Nephron (organoid): Measurements from ENCODE around the gene KCTD19.
A peak's percentile ranks its signal among the peaks of the same experiment; 100 is the strongest.

ENCODE experiments used
- H3K27ac Mint-ChIP-seq, 3 experiments: 2 replicates each; pipeline ENCODE4 v1.8.0; 2020; ENCODE audit warnings: mixed read lengths in 3 of 3, mild to moderate bottlenecking in 2 of 3, moderate library complexity in 1 of 3
- H3K27me3 Mint-ChIP-seq: 2 replicates; pipeline ENCODE4 v1.8.0; 2021; ENCODE audit warnings: low read depth, mild to moderate bottlenecking, moderate library complexity, mixed read lengths
- H3K36me3 Mint-ChIP-seq: 2 replicates; pipeline ENCODE4 v1.8.0; 2020; ENCODE audit warnings: low read depth, mixed read lengths
- H3K4me1 Mint-ChIP-seq: 2 replicates; pipeline ENCODE4 v1.8.0; 2020; ENCODE audit warnings: mixed read lengths
- H3K4me3 Mint-ChIP-seq, 3 experiments: 2 replicates each; pipeline ENCODE4 v1.8.0; 2020; ENCODE audit warnings: mild to moderate bottlenecking in 3 of 3, mixed read lengths in 3 of 3, moderate library complexity in 2 of 3
- H3K9me3 Mint-ChIP-seq: 2 replicates; pipeline ENCODE4 v1.8.0; 2020; ENCODE audit warnings: mixed read lengths
- TF ChIP-seq, protein P1 (sequence below), 3 experiments: fragments of 200-600 bp; sonication (generic); IDR thresholded peaks; one replicate each; pipeline ENCODE4 v1.5.0; 2021; ENCODE audit warnings: antibody characterized with exemption in 3 of 3; ENCODE audit not compliant: unreplicated experiment in 3 of 3

The KCTD19 gene

GRCh38 chr16:67294171-67294757 lies 32.3 kb downstream of the KCTD19 start:
- Mint-ChIP-seq H3K36me3 (no peaks in the 10 kb centered on the region), H3K4me1 (peaks cover 7% of the 10 kb centered on the region), H3K4me3 (no peak overlapping the region), H3K27me3 (peaks cover 12% of the 10 kb centered on the region), H3K27ac (peak overlapping the region in 2 of 3 experiments; percentile 15 to 63), H3K9me3 (no peaks in the 10 kb centered on the region)
- TF ChIP-seq, protein P1, sequence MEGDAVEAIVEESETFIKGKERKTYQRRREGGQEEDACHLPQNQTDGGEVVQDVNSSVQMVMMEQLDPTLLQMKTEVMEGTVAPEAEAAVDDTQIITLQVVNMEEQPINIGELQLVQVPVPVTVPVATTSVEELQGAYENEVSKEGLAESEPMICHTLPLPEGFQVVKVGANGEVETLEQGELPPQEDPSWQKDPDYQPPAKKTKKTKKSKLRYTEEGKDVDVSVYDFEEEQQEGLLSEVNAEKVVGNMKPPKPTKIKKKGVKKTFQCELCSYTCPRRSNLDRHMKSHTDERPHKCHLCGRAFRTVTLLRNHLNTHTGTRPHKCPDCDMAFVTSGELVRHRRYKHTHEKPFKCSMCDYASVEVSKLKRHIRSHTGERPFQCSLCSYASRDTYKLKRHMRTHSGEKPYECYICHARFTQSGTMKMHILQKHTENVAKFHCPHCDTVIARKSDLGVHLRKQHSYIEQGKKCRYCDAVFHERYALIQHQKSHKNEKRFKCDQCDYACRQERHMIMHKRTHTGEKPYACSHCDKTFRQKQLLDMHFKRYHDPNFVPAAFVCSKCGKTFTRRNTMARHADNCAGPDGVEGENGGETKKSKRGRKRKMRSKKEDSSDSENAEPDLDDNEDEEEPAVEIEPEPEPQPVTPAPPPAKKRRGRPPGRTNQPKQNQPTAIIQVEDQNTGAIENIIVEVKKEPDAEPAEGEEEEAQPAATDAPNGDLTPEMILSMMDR (IDR thresholded peaks at IDR 0.05; ENCODE audit: unreplicated experiment in 3 of 3) = no peak

- TF ChIP-seq, protein P1 (IDR thresholded peaks at IDR 0.05; ENCODE audit: unreplicated experiment in 3 of 3) = no peak
- no peaks in the 10 kb centered on the region for H3K36me3 Mint-ChIP-seq
- H3K27ac Mint-ChIP-seq = no peak overlapping the region
- peaks cover 17% of the 10 kb centered on the region for H3K27me3 Mint-ChIP-seq
- H3K9me3 Mint-ChIP-seq = no peaks in the 10 kb centered on the region
- H3K4me1 Mint-ChIP-seq = peaks cover 4% of the 10 kb centered on the region
- H3K4me3 Mint-ChIP-seq = no peak overlapping the region
Observed at GRCh38 chr16:67291461-67291860, 35.1 kb downstream of the KCTD19 start.

- Mint-ChIP-seq H3K9me3 (no peaks in the 10 kb centered on the region), H3K27ac (no peak overlapping the region), H3K27me3 (peaks cover 18% of the 10 kb centered on the region), H3K36me3 (no peaks in the 10 kb centered on the region), H3K4me3 (no peak overlapping the region), H3K4me1 (no peaks in the 10 kb centered on the region)
- TF ChIP-seq, protein P1 (IDR thresholded peaks at IDR 0.05; ENCODE audit: unreplicated experiment in 3 of 3) = no peak
Observed at GRCh38 chr16:67287960-67288359, 38.6 kb downstream of the KCTD19 start.

DNA sequence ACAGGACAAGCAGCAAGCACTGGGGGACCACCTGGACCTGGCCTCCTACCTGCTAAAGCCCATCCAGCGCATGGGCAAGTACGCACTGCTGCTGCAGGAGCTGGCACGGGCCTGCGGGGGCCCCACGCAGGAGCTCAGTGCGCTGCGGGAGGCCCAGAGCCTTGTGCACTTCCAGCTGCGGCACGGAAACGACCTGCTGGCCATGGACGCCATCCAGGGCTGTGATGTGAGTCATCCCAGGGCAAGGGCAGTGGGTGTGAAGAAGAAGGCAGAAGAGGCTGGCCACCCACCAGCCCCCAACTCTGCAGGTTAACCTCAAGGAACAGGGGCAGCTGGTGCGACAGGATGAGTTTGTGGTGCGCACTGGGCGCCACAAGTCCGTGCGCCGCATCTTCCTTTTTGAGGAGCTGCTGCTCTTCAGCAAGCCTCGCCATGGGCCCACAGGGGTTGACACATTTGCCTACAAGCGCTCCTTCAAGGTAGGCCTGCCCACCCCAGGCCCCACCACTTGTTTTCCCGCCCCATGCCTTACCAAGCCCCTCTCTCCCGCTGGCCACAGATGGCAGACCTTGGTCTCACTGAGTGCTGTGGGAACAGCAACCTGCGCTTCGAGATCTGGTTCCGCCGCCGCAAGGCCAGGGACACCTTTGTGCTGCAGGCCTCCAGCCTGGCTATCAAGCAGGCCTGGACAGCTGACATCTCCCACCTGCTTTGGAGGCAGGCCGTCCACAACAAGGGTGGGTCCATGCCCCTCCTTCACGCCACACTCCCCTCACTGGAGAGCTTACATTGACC lies 39.9 kb downstream of the KCTD19 start:
- H3K27ac Mint-ChIP-seq = no peak overlapping the region
- no peaks in the 10 kb centered on the region for H3K9me3 Mint-ChIP-seq
- TF ChIP-seq, protein P1 (IDR thresholded peaks at IDR 0.05; ENCODE audit: unreplicated experiment in 3 of 3) = no peak
- H3K4me1 Mint-ChIP-seq = no peaks in the 10 kb centered on the region
- no peak overlapping the region for H3K4me3 Mint-ChIP-seq
- peaks cover 10% of the 10 kb centered on the region for H3K27me3 Mint-ChIP-seq
- H3K36me3 Mint-ChIP-seq = no peaks in the 10 kb centered on the region

DNA sequence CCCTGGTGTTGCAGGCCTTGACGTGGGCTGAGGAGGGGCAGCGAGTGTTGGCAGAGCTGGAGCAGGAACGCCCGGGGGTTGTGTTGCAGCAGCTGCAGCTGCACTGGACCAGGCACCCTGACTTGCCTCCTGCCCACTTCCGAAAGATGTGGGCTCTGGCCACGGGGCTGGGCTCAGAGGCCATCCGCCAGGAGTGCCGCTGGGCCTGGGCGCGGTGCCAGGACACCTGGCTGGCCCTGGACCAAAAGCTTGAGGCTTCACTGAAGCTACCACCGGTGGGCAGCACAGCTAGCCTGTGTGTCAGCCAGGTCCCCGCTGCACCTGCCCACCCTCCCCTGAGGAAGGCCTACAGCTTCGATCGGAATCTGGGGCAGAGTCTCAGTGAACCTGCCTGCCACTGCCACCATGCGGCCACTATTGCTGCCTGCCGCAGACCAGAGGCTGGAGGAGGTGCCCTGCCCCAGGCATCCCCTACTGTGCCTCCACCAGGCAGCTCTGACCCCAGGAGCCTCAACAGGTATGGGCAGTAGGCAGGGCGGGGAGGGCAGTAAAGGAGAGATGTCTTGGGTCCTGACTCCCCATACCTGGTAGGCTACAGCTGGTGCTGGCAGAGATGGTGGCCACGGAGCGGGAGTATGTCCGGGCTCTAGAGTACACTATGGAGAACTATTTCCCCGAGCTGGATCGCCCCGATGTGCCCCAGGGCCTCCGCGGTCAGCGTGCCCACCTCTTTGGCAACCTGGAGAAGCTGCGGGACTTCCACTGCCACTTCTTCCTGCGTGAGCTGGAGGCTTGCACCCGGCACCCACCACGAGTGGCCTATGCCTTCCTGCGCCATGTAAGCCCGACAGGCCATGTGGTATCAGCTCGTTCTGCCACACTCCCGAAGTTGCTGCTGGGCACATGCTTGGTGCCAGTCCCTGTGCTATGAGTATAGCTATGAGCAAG lies 41.6 kb downstream of the KCTD19 start:
- Mint-ChIP-seq H3K4me1 (no peaks in the 10 kb centered on the region), H3K36me3 (no peaks in the 10 kb centered on the region), H3K27me3 (peaks cover 7% of the 10 kb centered on the region), H3K9me3 (no peaks in the 10 kb centered on the region), H3K27ac (no peak overlapping the region), H3K4me3 (no peak overlapping the region)
- TF ChIP-seq, protein P1 (IDR thresholded peaks at IDR 0.05; ENCODE audit: unreplicated experiment in 3 of 3) = peak; percentile 50 to 56 (median 54)
